CD4-positive, alpha-beta T cell treated with Interleukin-2 at 100 ng/mL for 4 hours (primary cell): ENCODE results near the gene GALNT6.
"Not testable (repeated sequence)": the region's sequence is repeated elsewhere in the genome, so short reads cannot be mapped to it uniquely, and the experiment has no call there.

ENCODE experiments used
- DNase-seq: peaks from one replicate; pipeline ENCODE4 v3.0.0-alpha.2; 2020; ENCODE audit warnings: low spot score

GALNT6 gene

GRCh38 chr12:51357374-51358047 is 33.7 kb downstream of the GALNT6 start:
- DNase-seq, result no peak

- peak; percentile 59 for DNase-seq
Observed at GRCh38 chr12:51351913-51352532, 39.2 kb downstream of the GALNT6 start.

GRCh38 chr12:51349026-51349425 is 42.2 kb downstream of the GALNT6 start:
- no peak for DNase-seq

GRCh38 chr12:51348116-51348515 is 43.1 kb downstream of the GALNT6 start:
- no peak for DNase-seq

- no peak for DNase-seq
Observed at GRCh38 chr12:51346581-51346980, 44.6 kb downstream of the GALNT6 start, which contains the start of gene CELA1. TSS of gene CELA1 (minus strand) at chr12:51346679. CDS start at chr12:51346638, 41 bp downstream.

GRCh38 chr12:51345681-51346080 is 45.5 kb downstream of the GALNT6 start:
- no peak for DNase-seq

GRCh38 chr12:51343201-51343600 is 48.0 kb downstream of the GALNT6 start:
- DNase-seq, result no peak

- no peak for DNase-seq
Observed at GRCh38 chr12:51342416-51342815, 48.8 kb downstream of the GALNT6 start.

- DNase-seq, result peak; percentile 86
Observed at GRCh38 chr12:51341251-51342007, 49.8 kb downstream of the GALNT6 start.

- no peak for DNase-seq
Observed at GRCh38 chr12:51339750-51340149, 51.5 kb downstream of the GALNT6 start.

- DNase-seq, result not testable (repeated sequence)
Observed at GRCh38 chr12:51337336-51337735, 53.9 kb downstream of the GALNT6 start.

GRCh38 chr12:51335931-51336330 is 55.3 kb downstream of the GALNT6 start:
- no peak for DNase-seq

GRCh38 chr12:51334764-51335163 is 56.4 kb downstream of the GALNT6 start:
- DNase-seq, result no peak

- no peak for DNase-seq
Observed at GRCh38 chr12:51333536-51333935, 57.7 kb downstream of the GALNT6 start.

- no peak for DNase-seq
Observed at GRCh38 chr12:51330186-51330585, 61.0 kb downstream of the GALNT6 start.

- DNase-seq, result no peak
Observed at GRCh38 chr12:51329742-51330141, 61.5 kb downstream of the GALNT6 start.

GRCh38 chr12:51328587-51328986 is 62.6 kb downstream of the GALNT6 start:
- no peak for DNase-seq

GRCh38 chr12:51326698-51327439 is 64.3 kb downstream of the GALNT6 start:
- peak; percentile 40 for DNase-seq

- no peak for DNase-seq
Observed at GRCh38 chr12:51324953-51325352, 66.3 kb downstream of the GALNT6 start.

- DNase-seq, result peak; percentile 69
Observed at GRCh38 chr12:51323966-51324895, 67.0 kb downstream of the GALNT6 start, which contains the start of gene BIN2. TSS of gene BIN2 (minus strand) at chr12:51324174. CDS start at chr12:51324102, 72 bp downstream.
